GM12878 (cell line): ENCODE data around the gene MARVELD2. TPM values are rescaled to one million over a fixed set of nuclear protein-coding genes. Genes with fewer than 3 reads are reported as not detected.
"Not testable (repeated sequence)": the region's sequence is repeated elsewhere in the genome, so short reads cannot be mapped to it uniquely, and the experiment has no call there.

Experiments
- ATAC-seq: fragments of 200-7000 bp; cut with Tn5 transposase; 3 replicates; pipeline ENCODE4 v1.9.1; 2020; ENCODE audit warnings: mild to moderate bottlenecking, moderate library complexity
- BruUV-seq: library from RNA; stranded (reverse); fragments of 400-500 nt; replicated peaks from 2 replicates; lab custom pipeline; 2021; lab: Mats Ljungman, UMichigan
- CTCF ChIA-PET: fragments of 300-600 bp; sonication (Branson Sonifier 250); formaldehyde crosslinking; extraction: SDS; loops from one replicate; lab custom pipeline; 2021; ENCODE audit warnings: inconsistent platforms; lab: Yijun Ruan, JAX
- POLR2A ChIA-PET: fragments of 350-600 bp; formaldehyde crosslinking; extraction: SDS; loops from one replicate; lab custom pipeline; 2021; ENCODE audit warnings: inconsistent platforms; lab: Charles Lee
- RAD21 ChIA-PET: fragments of 300-600 bp; sonication (Branson Sonifier 250); formaldehyde crosslinking; loops from one replicate; lab custom pipeline; 2023; ENCODE audit warnings: antibody characterized with exemption; ENCODE audit not compliant: unreplicated experiment; lab: Charles Lee
- SMC1A ChIA-PET: fragments of 300-600 bp; sonication (Branson Sonifier 250); formaldehyde crosslinking; loops from one replicate; lab custom pipeline; 2023; ENCODE audit not compliant: unreplicated experiment, uncharacterized antibody; lab: Charles Lee
- DNase-seq: peaks from one replicate; pipeline ENCODE4 v3.0.0-alpha.2; 2011; ENCODE audit warnings: low read depth, low spot score
- FAIRE-seq: peaks from 3 replicates; lab custom pipeline; 2011; peaks lifted over from hg19 to GRCh38; lab: Jason Lieb, UNC
- H2AFZ ChIP-seq: 2 replicates; pipeline ENCODE4 v1.6.0; 2011; ENCODE audit warnings: low read depth, low read length, control low read depth; ENCODE audit not compliant: control insufficient read depth
- H3K27ac ChIP-seq: 2 replicates; pipeline ENCODE4 v1.5.1; 2011; ENCODE audit warnings: control low read depth; ENCODE audit not compliant: control insufficient read depth, insufficient read depth
- H3K27me3 ChIP-seq, 2 experiments: replicated peaks in 1 of 2; 2 replicates each; pipeline versions ENCODE4 v1.6.0 to v1.6.1; 2011; ENCODE audit warnings: low read length in 1 of 2; ENCODE audit not compliant: control insufficient read depth in 2 of 2, insufficient read depth in 2 of 2
- H3K36me3 ChIP-seq, 2 experiments: 2 replicates each; pipeline ENCODE4 v1.5.1; 2011; ENCODE audit warnings: low read length in 1 of 2; ENCODE audit not compliant: control insufficient read depth in 2 of 2, insufficient read depth in 2 of 2
- H3K4me1 ChIP-seq: 2 replicates; pipeline ENCODE4 v1.6.1; 2011; ENCODE audit warnings: mild to moderate bottlenecking, low read length, moderate library complexity, mixed read lengths; ENCODE audit not compliant: control insufficient read depth, insufficient read depth
- H3K4me2 ChIP-seq: 2 replicates; pipeline ENCODE4 v1.6.0; 2011; ENCODE audit warnings: control low read depth; ENCODE audit not compliant: control insufficient read depth, insufficient read depth
- H3K4me3 ChIP-seq: fragments of 200-600 bp; sonication (generic); 2 replicates; pipeline ENCODE4 v1.5.1; 2016
- H3K79me2 ChIP-seq: 2 replicates; pipeline ENCODE4 v1.6.0; 2011; ENCODE audit warnings: low read length; ENCODE audit not compliant: control insufficient read depth, insufficient read depth
- H3K9ac ChIP-seq: 2 replicates; pipeline ENCODE4 v1.8.0; 2011; ENCODE audit warnings: low read length, control low read depth, mixed read lengths; ENCODE audit not compliant: control insufficient read depth, insufficient read depth
- H3K9me3 ChIP-seq: replicated peaks from 3 replicates; pipeline ENCODE4 v1.5.1; 2011; ENCODE audit warnings: mild to moderate bottlenecking, low read length; ENCODE audit not compliant: control insufficient read depth, insufficient read depth
- H4K20me1 ChIP-seq: 2 replicates; pipeline ENCODE4 v1.6.0; 2011; ENCODE audit not compliant: control insufficient read depth, insufficient read depth
- ATF2 ChIP-seq: IDR thresholded peaks from 2 replicates; pipeline ENCODE4 v1.6.1; 2012; ENCODE audit warnings: low read length, inconsistent platforms
- BHLHE40 ChIP-seq, 2 experiments: fragments of 450-650 bp in 1 of 2; IDR thresholded peaks; 2 replicates each; pipeline ENCODE4 v1.6.1; 2011 to 2017; ENCODE audit warnings: low read depth in 2 of 2, borderline replicate concordance in 1 of 2, improper control_type of control experiment in 1 of 2, low read length in 1 of 2, mild to moderate bottlenecking in 1 of 2
- CBX5 ChIP-seq: sonication (generic); IDR thresholded peaks from 2 replicates; pipeline ENCODE4 v1.6.1; 2016; ENCODE audit warnings: low read depth, moderate library complexity, mild to moderate bottlenecking, inconsistent platforms
- NFYB ChIP-seq: IDR thresholded peaks from 2 replicates; pipeline ENCODE4 v1.6.1; 2011; ENCODE audit warnings: low read depth, mild to moderate bottlenecking, low read length, improper control_type of control experiment, moderate library complexity; ENCODE audit not compliant: insufficient read depth
- PAX5 ChIP-seq: IDR thresholded peaks from 2 replicates; pipeline ENCODE4 v1.6.1; 2011; ENCODE audit warnings: low read depth, low read length, borderline replicate concordance
- SREBF1 ChIP-seq: IDR thresholded peaks from 2 replicates; pipeline ENCODE4 v1.6.1; 2012; ENCODE audit warnings: mild to moderate bottlenecking, low read length
- ZZZ3 ChIP-seq: IDR thresholded peaks from 2 replicates; pipeline ENCODE4 v1.6.1; 2011; ENCODE audit warnings: low read depth; ENCODE audit not compliant: control insufficient read depth, insufficient read length
- WGBS: methylation state at CpG from one replicate; pipeline ENCODE4 v1.1.6; 2016; ENCODE audit warnings: low lambda C conversion rate; ENCODE audit not compliant: insufficient replicate concordance, insufficient coverage; ENCODE audit errors: missing lambda C conversion rate; 5-methylcytosine and 5-hydroxymethylcytosine counted together
- in situ Hi-C: fragments of 300-500 bp; cut with MboI; formaldehyde crosslinking; loops from 9 replicates; pipeline ENCODE4 v1.14.3; 2018; ENCODE audit warnings: mixed read lengths
- intact Hi-C: fragments of 100-400 bp; cut with micrococcal nuclease; formaldehyde crosslinking; loops from one replicate; pipeline ENCODE4 v1.14.2; 2022; ENCODE audit not compliant: unreplicated experiment
- polyA plus RNA-seq, 11 experiments: library from polyadenylated mRNA; depleted of rRNA in 4 of 11; unstranded in 6 of 11; stranded (reverse) in 5 of 11; fragments of >200 nt; fragmentation: Nextera tagmentation in 4 of 11; fragmentation: Illumina TruSeq in 1 of 11; extraction: Ambion mirVana in 4 of 11; extraction: Trizol in 1 of 11; gene quantifications; 1 replicate in 1 of 11; 2 replicates in 10 of 11; pipeline versions ENCODE4 v1.2.1 to v1.2.3, GENCODE V29; 2011 to 2016; ENCODE audit warnings: inconsistent platforms in 2 of 11, missing spikeins in 2 of 11, low read depth in 1 of 11
- total RNA-seq, 4 experiments: library from RNA; depleted of rRNA in 3 of 4; stranded (reverse); fragments of >200 nt in 3 of 4; fragmentation: Illumina TruSeq in 1 of 4; extraction: Trizol in 1 of 4; gene quantifications; 2 replicates each; pipeline versions ENCODE4 v1.2.1 to v1.2.3, GENCODE V29; 2013 to 2021
- TF ChIP-seq, protein P1 (sequence below): IDR thresholded peaks from 2 replicates; pipeline ENCODE4 v1.6.1; 2012; ENCODE audit warnings: mild to moderate bottlenecking, low read depth, low read length

Gene MARVELD2
- total and polyA plus RNA-seq, 10 of the 15 experiments (the other 5 are each of a cell fraction or from before 2014, with no cell fraction given), result 0.37 to 6.2 (median 3.8) TPM

DNA sequence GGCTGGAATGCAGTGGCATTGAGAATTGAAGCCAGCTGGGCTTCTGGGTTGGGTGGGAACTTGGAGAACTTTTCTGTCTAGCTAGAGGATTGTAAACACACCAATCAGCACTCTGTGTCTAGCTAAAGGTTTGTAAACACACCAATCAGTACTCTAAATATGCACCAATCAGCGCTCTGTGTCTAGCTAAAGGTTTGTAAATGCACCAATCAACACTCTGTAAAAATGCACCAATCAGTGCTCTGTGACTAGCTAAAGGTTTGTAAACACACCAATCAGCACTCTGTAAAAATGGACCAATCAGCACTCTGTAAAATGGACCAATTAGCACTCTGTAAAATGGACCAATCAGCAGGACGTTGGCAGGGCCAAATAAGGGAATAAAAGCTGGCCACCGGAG, 51.5 kb downstream of the MARVELD2 start:
- TF ChIP-seq NFYB, result peak; percentile 49
- TF ChIP-seq, all 136 proteins: peak for 1; not testable (repeated sequence) for 135
- H4K20me1 ChIP-seq, H3K4me3 ChIP-seq, intact Hi-C loops, BruUV-seq, FAIRE-seq, H3K36me3 ChIP-seq, in situ Hi-C loops, H3K27me3 ChIP-seq, H3K9ac ChIP-seq, CTCF ChIA-PET, H2AFZ ChIP-seq, H3K4me2 ChIP-seq, H3K79me2 ChIP-seq, ATAC-seq, DNase-seq: not testable (repeated sequence)
- POLR2A ChIA-PET, result interaction anchor here (0.6 kb wide), 1 partner anchor 133 kb away, joined by 3 read pairs; no protein-coding TSS in a partner anchor
- RAD21 ChIA-PET, result interaction anchor here (1.8 to 2.1 kb wide), 2 partner anchors 34 to 94 kb away, joined by 7 to 16 read pairs; no protein-coding TSS in a partner anchor
- SMC1A ChIA-PET, result interaction anchor here (1.2 to 3.8 kb wide), 4 partner anchors 19 to 91 kb away, joined by 3 to 13 read pairs (median 7); no protein-coding TSS in a partner anchor
- WGBS, result 82% methylated on average over 3 of the region's 3 CpGs
- Histone ChIP-seq H3K27ac (peak overlapping the region; percentile 94), H3K9me3 (peaks cover 15% of the 10 kb centered on the region), H3K4me1 (peaks cover 26% of the 10 kb centered on the region)

DNA sequence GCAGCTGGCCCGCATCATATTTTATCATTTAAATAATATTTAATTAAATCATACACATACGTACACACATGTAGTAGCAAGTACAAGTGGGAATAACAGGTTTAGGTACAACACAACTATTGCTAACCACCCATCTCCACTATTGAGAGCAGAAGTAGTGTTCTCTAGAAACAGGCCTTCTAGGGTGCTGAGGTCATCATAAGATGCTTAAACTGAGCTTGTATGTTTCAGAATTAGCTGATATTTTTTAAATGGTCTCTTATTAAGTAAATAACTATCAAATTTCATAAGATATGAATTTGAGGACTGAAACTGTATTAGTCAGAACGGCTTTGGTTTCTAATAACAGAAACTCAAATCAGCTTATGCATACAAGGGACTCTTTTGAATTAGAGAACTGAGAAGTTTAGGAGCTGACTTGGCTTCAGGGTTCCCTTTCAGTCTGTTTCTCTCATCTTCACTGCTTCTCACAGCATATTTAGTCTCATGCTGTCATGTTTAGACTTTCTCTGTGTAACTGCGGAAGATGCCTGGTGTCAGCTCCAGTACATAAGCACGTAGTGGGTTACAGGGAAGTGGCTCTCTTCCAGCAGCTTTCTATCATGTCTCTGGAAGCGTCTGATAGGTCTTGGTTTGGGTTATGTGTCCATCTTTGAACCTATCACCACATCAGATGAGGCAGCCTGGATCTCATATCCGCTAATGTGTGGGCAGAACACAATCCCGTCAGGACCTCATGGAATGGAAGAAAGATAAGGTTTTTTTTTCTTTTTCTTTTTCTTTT, 52.7 kb downstream of the MARVELD2 start:
- no TSS peak for BruUV-seq
- peaks cover 26% of the 10 kb centered on the region for H3K4me1 ChIP-seq
- WGBS, result 23% methylated on average over 8 of the region's 8 CpGs
- SMC1A ChIA-PET, result interaction anchor here (0.6 to 3.8 kb wide), 14 partner anchors 8 to 337 kb away, joined by 3 to 13 read pairs (median 4); partner anchors contain the start of gene OCLN
- peak overlapping the region; percentile 94 for H3K27ac ChIP-seq
- H3K9me3 ChIP-seq, result peaks cover 15% of the 10 kb centered on the region
- H3K9ac ChIP-seq, result peak overlapping the region; percentile 58; the same call in 1 of the 2 replicates
- peak; percentile 96 for ATAC-seq
- H3K4me3 ChIP-seq, result peak overlapping the region; percentile 44; the same call in 1 of the 2 replicates
- peak overlapping the region; percentile 78 for H2AFZ ChIP-seq
- no peaks in the 10 kb centered on the region for H3K27me3 ChIP-seq
- FAIRE-seq, result peak; percentile 87
- no peaks in the 10 kb centered on the region for H4K20me1 ChIP-seq
- in situ Hi-C loops (no loop called here), intact Hi-C loops (loop anchor here (1.0 kb wide), 1 partner anchor 35 kb away; no protein-coding TSS in a partner anchor)
- H3K4me2 ChIP-seq, result peak overlapping the region; percentile 45
- no peaks in the 10 kb centered on the region for H3K79me2 ChIP-seq
- peak; percentile 90 for DNase-seq
- POLR2A ChIA-PET, result interaction anchor here (0.9 to 1.7 kb wide), 3 partner anchors 33 to 233 kb away, joined by 3 to 8 read pairs (median 3); partner anchors contain the start of gene CDK7
- RAD21 ChIA-PET, result interaction anchor here (0.8 to 2.1 kb wide), 4 partner anchors 35 to 374 kb away, joined by 3 to 16 read pairs (median 6); partner anchors contain the start of gene SLC30A5
- CTCF ChIA-PET, result interaction anchor here (0.6 to 0.9 kb wide), 3 partner anchors 8 to 38 kb away, joined by 3 to 4 read pairs (median 3); no protein-coding TSS in a partner anchor
- H3K36me3 ChIP-seq, result no peaks in the 10 kb centered on the region
- TF ChIP-seq BHLHE40 (IDR thresholded peaks at IDR 0.05; ENCODE audit: borderline replicate concordance in 1 of 2, low read depth in 2 of 2, low read length in 1 of 2) (peak in 1 of 2 experiments; percentile 46; a peak in 3 of 4 replicates), ATF2 (peak; percentile 88), SREBF1 (no peak), PAX5 (peak; percentile 72; the same call in 1 of the 2 replicates), ZZZ3 (no peak), CBX5 (no peak)
- TF ChIP-seq, protein P1, sequence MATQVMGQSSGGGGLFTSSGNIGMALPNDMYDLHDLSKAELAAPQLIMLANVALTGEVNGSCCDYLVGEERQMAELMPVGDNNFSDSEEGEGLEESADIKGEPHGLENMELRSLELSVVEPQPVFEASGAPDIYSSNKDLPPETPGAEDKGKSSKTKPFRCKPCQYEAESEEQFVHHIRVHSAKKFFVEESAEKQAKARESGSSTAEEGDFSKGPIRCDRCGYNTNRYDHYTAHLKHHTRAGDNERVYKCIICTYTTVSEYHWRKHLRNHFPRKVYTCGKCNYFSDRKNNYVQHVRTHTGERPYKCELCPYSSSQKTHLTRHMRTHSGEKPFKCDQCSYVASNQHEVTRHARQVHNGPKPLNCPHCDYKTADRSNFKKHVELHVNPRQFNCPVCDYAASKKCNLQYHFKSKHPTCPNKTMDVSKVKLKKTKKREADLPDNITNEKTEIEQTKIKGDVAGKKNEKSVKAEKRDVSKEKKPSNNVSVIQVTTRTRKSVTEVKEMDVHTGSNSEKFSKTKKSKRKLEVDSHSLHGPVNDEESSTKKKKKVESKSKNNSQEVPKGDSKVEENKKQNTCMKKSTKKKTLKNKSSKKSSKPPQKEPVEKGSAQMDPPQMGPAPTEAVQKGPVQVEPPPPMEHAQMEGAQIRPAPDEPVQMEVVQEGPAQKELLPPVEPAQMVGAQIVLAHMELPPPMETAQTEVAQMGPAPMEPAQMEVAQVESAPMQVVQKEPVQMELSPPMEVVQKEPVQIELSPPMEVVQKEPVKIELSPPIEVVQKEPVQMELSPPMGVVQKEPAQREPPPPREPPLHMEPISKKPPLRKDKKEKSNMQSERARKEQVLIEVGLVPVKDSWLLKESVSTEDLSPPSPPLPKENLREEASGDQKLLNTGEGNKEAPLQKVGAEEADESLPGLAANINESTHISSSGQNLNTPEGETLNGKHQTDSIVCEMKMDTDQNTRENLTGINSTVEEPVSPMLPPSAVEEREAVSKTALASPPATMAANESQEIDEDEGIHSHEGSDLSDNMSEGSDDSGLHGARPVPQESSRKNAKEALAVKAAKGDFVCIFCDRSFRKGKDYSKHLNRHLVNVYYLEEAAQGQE, result no peak
